CD4-positive, alpha-beta T cell treated with Interleukin-4 for 4 hours (primary cell): ENCODE measurements around the gene KLHL11.

Experiments used
- DNase-seq: peaks from one replicate; pipeline ENCODE4 v3.0.0-alpha.2; 2020

KLHL11 gene, protein sequence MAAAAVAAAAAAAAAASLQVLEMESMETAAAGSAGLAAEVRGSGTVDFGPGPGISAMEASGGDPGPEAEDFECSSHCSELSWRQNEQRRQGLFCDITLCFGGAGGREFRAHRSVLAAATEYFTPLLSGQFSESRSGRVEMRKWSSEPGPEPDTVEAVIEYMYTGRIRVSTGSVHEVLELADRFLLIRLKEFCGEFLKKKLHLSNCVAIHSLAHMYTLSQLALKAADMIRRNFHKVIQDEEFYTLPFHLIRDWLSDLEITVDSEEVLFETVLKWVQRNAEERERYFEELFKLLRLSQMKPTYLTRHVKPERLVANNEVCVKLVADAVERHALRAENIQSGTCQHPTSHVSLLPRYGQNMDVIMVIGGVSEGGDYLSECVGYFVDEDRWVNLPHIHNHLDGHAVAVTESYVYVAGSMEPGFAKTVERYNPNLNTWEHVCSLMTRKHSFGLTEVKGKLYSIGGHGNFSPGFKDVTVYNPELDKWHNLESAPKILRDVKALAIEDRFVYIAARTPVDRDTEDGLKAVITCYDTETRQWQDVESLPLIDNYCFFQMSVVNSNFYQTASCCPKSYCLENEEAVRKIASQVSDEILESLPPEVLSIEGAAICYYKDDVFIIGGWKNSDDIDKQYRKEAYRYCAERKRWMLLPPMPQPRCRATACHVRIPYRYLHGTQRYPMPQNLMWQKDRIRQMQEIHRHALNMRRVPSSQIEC

DNA sequence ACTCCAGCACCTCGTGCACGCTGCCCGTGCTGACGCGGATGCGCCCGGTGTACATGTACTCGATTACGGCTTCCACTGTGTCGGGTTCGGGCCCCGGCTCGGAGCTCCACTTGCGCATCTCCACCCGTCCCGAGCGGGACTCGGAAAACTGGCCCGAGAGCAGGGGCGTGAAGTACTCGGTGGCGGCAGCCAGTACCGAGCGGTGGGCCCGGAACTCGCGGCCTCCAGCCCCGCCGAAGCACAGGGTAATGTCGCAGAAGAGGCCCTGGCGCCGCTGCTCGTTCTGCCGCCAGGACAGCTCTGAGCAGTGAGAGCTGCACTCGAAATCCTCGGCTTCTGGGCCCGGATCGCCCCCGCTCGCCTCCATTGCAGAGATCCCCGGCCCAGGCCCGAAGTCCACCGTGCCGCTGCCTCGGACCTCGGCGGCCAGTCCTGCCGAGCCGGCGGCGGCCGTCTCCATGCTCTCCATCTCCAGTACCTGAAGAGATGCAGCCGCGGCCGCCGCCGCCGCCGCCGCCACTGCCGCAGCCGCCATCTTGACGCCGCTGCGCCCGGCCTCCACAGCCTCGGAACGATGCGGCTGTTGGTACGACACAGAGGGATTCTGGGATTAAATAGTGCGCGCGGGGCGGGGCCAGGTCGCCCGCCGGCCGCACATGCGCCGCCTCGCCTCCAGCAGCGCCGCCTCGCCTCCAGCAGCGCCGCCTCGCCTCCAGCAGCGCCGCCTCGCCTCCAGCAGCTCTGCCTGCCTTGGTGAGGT, at the start of gene KLHL11:
TSS of gene KLHL11 (minus strand) at position 588 of the 760 bp plus-strand sequence. CDS start at position 535, 53 bp downstream.
- DNase-seq: peak; percentile 83

DNA sequence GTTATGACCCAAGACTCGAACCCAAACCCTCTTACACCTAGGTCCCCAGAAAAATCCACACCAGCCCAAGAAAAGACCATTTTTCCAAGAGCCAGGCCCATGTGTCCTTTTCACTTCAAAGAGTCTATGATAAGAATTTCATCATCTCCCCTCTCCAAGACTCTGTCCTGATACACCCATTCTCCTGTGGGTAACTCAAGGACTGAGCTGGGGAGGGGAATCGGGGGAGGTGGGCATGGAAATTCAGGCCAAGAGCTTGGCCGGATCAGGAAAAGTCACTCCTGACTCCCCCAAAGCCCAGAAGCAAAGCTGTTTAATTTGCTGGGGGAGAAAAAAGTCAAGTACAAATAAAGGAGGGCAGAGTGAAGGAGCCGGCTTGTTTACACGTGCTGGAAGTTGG, 49.8 kb upstream of the KLHL11 start:
- no peak for DNase-seq

DNA sequence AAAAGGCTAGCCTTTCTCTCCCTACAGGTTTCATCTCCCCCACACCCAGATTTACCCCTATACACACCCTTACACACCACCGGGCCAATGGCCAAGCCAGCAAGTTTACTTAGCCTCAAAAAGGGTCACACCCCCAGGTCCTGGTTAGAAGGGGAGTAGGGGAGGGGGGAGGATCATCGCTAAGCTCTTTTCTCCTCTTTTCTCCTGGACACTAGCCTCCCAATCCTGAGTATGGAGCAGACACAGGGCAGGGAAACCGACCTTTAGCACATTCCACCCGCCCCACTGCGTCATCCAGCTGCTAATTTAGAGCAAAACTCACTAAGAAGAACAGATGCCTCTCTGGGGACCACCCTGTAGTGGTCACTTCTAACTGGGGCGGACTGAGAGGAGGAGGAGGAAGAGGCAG, 49.1 kb upstream of the KLHL11 start:
- no peak for DNase-seq

DNA sequence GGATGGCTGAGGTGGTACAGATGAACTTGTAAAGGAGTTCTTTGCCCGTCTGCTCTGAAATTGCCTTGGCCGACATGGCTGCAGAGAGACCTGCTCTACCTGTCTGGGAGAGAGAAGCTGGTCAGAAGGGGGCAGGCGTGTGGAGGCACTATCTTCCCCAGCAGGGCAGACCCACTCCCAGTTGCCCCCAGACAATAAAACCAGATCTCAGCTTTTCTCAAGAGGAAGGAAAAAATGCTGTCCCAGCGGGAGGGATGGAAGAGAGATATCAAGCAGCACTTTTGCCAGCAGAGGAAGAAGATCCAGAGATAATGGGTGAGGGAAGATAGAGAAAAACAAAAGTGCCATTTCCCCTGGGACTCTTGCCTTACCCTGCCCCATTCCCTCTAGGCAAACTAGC, 48.6 kb upstream of the KLHL11 start:
- no peak for DNase-seq

DNA sequence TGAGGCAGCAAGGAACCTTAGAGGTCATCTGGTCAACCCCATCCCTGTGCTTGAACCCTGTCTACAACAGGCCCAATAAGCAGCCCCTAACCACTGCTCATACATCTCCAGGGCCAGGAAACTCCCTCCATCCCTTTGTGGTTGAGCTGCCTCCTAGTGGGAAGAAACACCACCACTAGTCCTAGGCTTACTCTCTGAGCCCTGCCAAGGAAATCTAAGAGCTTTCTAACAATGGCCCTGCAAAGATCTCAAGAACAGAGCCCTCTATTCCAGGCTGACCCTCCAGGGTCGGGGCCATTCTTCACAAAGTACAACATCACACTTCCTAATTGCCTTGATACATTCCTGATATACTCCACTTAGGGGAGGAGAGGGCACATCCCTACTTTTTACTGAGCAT, 47.7 kb upstream of the KLHL11 start:
- DNase-seq: no peak

DNA sequence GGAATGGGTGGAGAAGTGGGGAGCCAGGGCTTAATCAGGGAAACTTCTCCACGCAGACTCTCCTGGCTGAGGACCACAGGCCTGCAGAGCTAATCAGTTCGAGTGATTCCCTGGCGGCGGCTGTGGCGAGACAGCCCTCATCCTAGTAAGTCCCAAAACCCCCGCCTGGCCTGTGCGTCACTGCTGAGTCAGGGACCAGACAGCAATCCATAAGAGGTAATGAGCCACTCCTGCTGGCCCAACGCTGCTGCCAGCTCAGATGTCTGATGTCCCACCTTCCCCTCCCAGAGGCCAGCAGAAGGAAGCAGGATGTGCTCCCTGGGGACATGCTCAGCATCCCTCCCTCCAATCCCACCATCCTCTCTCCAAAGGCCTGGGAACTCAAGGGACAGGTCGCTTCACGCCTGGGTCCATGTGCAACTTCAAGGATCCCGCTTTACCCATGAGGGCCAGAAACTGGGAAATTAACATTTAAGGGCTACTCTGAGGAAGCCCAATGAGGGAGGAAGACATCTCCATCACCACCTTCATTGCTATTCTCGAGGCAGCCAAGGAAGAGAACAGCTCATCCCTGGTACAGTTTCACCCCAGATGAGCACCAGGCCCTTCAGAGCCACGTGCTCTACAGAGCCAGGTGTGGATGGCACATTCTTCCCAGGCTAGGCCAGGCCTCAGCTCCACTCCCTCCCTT, 45.6 kb upstream of the KLHL11 start:
- DNase-seq: no peak

DNA sequence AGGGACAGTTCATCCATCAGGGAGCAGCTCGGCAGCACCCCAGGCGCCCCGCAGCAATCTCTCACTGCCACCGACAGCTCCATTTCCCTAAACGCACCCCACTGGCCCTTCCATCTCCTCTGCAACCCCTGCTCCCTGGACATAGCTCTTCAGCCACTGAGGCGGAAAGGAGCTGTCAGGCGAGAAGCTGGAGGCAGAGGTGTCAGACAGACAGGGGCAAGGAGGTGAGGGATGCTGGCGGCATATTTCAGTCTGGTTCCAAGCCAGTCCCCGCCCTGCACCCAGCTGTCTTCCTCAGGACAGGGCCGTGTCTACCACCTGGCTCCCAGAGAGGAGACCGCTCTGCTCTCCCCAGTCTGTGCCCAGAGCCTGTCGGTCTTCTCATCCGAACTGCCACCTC, 43.9 kb upstream of the KLHL11 start:
- DNase-seq: no peak

DNA sequence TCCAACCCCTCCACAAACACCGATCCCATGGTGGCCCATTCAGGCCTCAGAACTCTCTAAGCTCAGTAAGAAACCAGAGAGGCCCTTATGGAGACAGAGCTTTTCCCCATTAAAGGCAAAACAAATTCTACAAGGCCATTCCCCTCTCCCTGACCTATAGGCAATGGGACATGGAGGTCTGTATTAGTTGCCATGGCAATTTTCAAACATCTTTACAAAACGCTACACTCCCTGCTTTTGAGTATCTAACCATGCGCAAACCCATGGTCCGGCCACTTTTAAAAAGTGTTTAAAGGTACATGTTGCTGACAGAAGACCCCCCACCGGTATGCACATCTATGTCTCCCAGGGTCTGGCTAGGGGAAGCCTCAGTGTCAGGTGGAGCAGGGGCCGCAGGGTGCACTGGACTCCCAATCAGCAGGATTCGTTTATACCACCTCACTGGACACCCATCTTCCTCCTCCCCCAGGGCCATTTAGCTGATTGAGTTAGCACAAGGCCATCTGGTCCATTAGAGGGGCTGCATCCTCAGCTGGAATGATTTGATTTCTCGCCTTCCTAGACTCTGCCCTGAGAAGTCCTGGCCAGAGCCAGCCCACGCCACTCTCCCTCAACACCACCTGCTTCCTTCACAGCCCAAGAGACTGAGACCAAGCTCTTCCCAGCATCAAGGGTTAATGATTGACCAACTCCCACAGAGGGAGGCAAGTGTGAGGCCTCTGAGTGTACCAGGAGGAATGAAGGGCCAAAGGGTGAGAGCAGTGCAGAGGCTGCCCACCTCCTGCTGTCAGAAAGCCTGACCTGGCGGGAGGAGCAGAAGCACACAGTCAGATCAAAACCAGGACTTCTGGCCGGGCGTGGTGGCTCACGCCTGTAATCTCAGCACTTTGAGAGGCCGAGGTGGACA, 42.7 kb upstream of the KLHL11 start:
- no peak for DNase-seq

DNA sequence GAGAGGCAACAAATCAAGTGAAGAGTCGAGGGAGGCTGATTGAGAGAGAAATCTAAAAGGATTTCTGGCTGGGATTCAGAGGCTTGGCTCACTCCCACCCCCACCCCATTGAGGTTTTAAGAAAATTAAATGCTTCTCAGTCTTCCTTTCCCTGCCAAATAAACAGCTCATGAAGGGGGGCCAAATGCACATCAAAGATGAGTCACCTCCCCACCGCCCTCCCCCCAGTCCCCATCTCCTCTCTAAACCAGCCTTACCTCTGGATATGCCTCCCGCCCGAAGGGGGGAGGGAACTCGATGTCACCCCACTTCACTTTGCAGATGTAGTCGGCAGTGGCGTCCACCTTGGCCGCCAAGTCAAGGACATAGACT, 41.9 kb upstream of the KLHL11 start:
- no peak for DNase-seq

DNA sequence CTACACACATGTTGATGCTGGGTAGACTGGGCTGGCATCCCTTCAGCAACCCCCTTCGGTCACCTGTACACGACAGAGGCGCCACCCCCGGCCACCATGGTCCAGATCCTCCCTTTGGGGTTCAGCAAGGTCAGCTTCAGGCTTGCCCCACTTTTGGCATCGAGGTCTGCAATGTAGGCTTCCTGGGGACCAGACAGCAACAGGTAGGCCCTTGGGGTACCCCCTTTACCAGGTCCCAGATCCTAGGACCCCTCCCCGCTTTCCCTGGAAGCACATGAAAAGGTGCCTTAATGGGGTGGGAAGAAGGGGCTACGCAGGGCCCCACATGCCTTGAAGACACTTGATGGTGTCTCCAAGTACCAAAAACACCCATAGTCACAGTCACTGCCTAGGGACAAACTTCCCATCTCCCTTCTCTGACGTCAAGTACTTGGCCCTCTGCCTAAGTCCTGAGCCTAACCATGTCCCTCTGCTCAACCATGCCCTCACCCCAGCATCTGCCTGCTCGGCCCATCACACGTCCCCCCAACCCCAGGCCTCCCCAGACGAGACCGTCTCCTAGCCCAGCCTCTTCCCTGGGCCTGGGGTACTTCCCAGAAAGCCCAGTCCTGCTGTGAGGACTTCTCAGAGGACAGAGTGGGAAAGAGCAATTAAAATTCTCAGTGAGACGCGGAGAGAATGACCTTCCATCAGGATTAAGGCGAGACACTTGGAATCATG, 41.4 kb upstream of the KLHL11 start:
- no peak for DNase-seq

DNA sequence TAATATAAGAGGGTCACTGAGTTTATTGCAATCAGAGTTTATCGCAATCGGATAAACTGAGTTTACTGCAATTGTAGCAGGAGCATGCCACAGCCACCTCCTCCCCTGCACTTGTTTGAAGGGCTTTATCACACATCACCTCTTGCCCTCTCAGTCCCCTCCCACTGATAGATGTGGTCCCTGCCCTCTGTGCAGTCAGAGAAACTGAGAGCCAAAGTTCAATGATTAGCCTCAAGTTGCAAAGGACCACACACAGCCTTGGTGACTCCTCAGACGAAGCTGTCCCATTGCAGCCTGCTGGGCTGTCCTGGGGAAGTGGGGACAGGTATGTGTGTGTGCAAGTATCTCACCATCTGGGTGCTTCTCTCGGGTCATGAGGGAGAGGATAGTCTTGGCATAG, 39.9 kb upstream of the KLHL11 start:
- no peak for DNase-seq

DNA sequence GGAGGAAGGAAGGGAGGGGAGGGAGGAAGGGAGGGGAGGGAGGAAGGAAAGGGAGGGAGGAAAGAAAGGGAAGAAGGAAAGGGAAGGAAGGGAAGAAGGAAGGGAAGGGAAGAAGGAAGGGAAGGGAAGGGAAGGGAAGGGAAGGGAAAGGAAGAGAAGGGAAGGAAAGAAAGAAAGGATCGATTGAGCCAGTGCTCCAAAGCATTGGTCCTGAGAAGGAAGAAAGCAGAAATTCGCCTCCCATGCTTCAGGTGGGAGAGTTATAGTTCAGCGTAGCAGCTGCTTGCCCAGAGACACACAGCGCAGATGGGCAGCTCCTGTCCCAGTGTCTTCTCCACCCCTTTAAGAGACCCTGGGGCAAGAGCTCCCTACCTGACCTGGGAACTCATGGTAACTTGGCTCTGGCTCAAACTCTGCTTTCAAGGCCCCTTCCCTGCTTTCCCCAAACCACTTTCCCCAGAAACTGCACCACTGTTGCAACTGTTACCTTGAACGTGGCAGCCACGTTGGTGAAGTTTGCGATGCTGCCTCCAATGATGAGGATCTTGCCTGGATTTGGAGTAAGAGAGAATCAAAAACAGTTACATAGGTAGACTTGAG, 39.1 kb upstream of the KLHL11 start:
- DNase-seq: no peak

DNA sequence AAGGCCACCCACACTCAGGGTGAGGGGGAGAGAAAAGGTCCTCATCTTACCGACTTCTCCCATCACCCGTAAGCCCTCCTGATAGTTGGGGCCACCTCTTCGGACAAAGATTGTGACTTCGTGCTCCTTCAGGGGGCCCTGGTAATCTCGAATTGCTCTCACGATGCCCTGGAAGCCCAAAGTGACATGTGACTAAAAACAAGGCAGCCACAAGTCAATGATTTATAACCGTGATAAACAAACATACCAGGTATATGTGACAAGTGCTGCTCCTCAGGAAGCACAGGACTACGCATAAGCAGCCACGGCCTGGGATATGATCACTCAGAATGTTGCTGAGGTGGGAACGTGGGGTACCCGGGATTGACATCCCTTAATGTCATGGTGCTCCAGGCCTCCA, 36.4 kb upstream of the KLHL11 start:
- DNase-seq: no peak

DNA sequence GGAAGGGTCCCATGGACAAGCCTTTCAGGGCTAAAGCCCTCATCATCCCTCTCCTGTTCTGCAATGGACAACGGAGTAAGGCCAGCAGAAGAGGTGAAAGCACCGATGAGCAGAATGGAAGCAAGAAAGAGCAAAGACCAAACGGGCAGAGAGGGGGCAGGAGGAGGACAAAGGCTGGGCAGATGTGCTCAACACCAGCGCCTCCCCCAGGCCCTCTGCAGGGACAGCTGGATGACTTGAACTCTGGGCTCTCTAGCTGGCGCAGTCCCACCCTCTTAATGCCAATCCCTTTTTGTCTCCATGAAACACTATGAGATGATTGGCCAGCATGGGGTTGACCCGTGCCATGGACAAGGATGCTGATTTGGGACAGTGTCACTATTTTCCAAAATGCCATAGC, 31.5 kb upstream of the KLHL11 start:
- no peak for DNase-seq

DNA sequence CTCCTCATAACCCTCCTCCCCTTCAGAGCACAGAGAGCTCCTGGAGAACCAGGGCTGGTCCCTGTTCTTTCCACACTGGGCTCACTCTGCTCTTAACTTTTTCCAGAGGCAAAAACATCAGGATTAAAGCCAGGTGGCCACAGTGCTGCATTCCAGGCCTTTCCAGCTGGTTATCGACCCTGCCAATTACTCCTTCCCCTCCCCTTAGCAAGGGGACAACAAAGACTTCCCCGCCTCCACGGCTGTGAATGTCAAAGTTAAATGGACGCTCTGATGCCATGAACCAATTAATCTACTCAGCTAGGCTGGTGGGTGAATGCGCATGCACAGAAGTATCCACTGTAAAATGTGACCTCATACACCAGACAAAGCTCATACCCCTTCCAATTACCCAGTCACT, 30.4 kb upstream of the KLHL11 start:
- no peak for DNase-seq

DNA sequence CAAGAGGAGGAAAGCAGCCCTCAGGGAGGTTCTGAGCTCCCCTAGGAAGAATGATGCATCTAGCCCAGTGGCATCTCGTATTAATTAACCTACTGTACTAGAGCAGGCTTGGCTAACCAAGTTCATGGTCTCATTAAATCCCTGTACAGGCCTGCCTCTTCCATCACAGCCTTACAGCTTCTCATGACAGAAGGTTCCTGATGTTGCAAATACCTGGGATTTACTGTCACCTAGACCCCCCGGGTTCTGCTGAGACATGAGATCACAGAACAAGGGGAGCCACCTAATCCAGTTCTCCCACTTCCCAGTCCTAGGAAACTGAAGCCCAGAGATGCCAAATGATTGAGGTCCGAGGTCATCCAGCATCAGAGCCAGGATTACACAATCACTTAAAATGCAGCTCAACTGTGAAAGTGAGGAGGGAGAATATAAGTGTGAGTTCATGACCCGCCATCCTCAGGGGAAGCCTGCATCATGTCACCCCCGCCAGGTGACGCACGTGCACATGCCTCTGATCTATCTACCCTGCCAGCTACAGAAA, 29.6 kb upstream of the KLHL11 start:
- no peak for DNase-seq

DNA sequence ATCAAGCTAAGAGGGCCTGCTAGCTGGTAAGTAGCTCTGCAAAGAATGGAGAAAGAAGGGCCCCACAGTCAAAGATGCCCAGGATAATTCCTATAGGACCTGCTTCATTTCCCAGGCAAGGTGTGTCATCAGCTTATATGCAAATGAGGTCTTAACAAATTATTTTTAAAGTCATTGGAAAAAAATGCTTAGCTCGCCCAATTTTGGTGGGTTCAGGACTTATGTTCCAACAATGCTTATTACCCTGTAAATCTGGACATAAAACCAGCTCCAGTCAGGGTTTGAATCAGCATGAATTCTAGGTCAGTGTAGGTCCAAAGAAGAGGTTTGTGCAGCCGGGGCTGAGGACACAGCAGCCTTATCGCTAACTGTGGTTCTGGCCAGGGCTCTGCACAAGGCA, 28.2 kb upstream of the KLHL11 start:
- DNase-seq: no peak

DNA sequence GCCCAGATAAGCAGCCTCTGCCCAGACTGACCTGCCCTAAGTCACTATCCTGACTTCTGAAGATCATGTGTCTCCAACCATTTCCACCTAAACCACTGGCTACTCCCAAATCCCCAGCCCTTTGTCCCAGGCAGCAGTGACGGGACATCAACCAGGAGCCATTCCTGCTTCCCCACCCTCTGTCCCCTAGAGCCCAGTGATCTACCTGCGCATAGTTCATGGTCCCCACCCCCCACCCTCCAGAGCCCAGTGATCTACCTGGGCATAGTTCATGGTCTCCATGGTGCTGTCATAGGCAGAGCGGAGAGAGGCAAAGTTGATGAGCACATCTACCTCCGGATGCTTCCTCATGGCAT, 26.8 kb upstream of the KLHL11 start:
- no peak for DNase-seq

DNA sequence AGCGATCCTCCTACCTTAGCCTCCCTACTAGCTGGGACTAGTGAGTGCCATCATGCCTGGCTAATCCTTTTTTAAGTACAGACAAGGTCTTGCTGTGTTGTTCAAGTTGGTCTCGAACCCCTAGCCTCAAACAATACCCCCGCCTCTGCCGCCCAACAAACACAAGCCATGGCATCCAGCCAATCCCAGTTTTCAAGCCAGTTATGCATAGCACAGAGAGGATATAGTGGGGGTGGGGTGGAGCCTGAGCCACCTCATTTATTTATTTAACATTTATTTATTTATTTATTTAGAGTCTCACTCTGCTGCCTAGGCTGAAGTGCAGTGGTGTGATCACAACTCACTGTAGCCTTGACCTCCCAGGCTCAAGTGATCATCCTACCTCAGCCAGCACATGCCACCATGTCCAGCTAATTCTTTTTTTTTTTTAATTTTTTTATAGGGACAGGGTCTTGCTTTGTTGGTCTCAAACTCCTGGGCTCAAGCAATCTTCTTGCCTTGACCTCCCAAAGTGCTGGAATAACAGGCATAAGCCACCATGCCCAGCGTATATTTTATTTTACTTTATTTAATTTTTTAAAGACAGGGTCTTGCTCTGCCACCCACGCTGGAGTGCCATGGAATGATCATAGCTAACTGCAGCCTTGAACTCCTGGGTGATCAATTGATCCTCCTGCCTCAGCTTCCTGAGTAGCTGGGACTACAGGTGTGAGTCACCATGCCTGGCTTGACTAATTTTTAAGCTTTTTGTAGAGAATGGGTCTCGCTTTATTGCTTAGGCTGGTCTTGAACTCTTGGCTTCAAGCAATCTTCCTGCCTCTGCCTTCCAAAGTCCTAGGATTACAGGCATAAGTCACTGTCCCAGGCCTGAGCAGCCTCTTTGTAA, 26.2 kb upstream of the KLHL11 start:
- DNase-seq: no peak
